ENCODE measurements around the gene UBE3B. TPM values are rescaled to one million over a fixed set of nuclear protein-coding genes. Genes with fewer than 3 reads are reported as not detected.

The UBE3B gene
- total RNA-seq, 1 experiment from 2014 or later, result 29.3 TPM

- ChIA-PET CTCF (interaction anchor here (0.9 to 1.6 kb wide), 3 partner anchors 11 to 102 kb away, joined by 3 to 9 read pairs (median 3); no protein-coding TSS in a partner anchor), POLR2A (no interaction called here)
- H3K36me3 Mint-ChIP-seq, result peaks cover 25% of the 10 kb centered on the region
- ATAC-seq (no peak), DNase-seq (ENCODE audit: low spot score) (no peak)
- peaks cover 8% of the 10 kb centered on the region for H3K4me1 Mint-ChIP-seq
- H3K27me3 Mint-ChIP-seq (ENCODE audit: low read depth), result no peaks in the 10 kb centered on the region
- H3K9me3 Mint-ChIP-seq, result no peaks in the 10 kb centered on the region
- TF ChIP-seq PRDM15 (CRISPR knock-in tag; IDR thresholded peaks at IDR 0.05) (no peak), NFATC4 (CRISPR knock-in tag; IDR thresholded peaks at IDR 0.05) (no peak), EMX1 (CRISPR knock-in tag; IDR thresholded peaks at IDR 0.05) (no peak), FOXJ3 (CRISPR knock-in tag; IDR thresholded peaks at IDR 0.05; ENCODE audit: borderline replicate concordance) (no peak), ATF2 (CRISPR knock-in tag; IDR thresholded peaks at IDR 0.05; ENCODE audit: borderline replicate concordance, low read depth) (no peak), NR1H2 (CRISPR knock-in tag; IDR thresholded peaks at IDR 0.05) (no peak), GABPB1 (CRISPR knock-in tag; IDR thresholded peaks at IDR 0.05) (no peak), NR3C1 (CRISPR knock-in tag; conservative IDR thresholded peaks at IDR 0.05; ENCODE audit: low read depth) (no peak)
- TF ChIP-seq, protein P1, sequence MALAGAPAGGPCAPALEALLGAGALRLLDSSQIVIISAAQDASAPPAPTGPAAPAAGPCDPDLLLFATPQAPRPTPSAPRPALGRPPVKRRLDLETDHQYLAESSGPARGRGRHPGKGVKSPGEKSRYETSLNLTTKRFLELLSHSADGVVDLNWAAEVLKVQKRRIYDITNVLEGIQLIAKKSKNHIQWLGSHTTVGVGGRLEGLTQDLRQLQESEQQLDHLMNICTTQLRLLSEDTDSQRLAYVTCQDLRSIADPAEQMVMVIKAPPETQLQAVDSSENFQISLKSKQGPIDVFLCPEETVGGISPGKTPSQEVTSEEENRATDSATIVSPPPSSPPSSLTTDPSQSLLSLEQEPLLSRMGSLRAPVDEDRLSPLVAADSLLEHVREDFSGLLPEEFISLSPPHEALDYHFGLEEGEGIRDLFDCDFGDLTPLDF (CRISPR knock-in tag; IDR thresholded peaks at IDR 0.05), result no peak
- TF ChIP-seq, protein P2, sequence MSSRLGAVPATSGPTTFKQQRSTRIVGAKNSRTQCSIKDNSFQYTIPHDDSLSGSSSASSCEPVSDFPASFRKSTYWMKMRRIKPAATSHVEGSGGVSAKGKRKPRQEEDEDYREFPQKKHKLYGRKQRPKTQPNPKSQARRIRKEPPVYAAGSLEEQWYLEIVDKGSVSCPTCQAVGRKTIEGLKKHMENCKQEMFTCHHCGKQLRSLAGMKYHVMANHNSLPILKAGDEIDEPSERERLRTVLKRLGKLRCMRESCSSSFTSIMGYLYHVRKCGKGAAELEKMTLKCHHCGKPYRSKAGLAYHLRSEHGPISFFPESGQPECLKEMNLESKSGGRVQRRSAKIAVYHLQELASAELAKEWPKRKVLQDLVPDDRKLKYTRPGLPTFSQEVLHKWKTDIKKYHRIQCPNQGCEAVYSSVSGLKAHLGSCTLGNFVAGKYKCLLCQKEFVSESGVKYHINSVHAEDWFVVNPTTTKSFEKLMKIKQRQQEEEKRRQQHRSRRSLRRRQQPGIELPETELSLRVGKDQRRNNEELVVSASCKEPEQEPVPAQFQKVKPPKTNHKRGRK (CRISPR knock-in tag; IDR thresholded peaks at IDR 0.05; ENCODE audit: borderline replicate concordance), result no peak
- H3K27ac Mint-ChIP-seq, result peak overlapping the region; percentile 71; the same call in 1 of the 2 replicates
- no peak overlapping the region for H3K4me3 Mint-ChIP-seq
These were observed 52.5 kb downstream of the UBE3B start for GRCh38 chr12:109529691-109530640.

DNA sequence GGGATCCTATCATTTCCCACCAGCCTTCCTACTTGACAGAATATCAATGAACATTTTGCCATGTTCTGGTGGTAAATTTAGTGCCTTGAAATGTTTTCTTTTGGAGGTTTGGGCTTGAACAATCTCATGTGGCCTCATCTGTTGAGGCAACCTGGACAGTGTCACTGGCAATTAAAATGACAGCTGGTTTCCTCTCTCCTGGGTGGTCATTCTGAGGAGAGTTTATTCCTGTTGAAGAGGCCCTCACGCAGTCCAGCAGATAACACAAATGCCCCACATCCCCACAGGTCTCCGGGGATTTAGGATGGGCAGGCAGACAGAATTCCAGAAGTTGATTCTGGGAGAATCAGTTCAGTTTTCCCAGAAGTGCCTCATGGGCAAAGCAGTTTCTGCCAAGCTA is 54.0 kb downstream of the UBE3B start:
- Mint-ChIP-seq H3K27ac (no peak overlapping the region), H3K9me3 (no peaks in the 10 kb centered on the region), H3K4me1 (peaks cover 8% of the 10 kb centered on the region), H3K36me3 (peaks cover 15% of the 10 kb centered on the region), H3K4me3 (no peak overlapping the region), H3K27me3 (ENCODE audit: low read depth) (no peaks in the 10 kb centered on the region)
- ATAC-seq (no peak), DNase-seq (ENCODE audit: low spot score) (no peak)
- ChIA-PET CTCF (interaction anchor here (1.2 kb wide), 1 partner anchor 12 kb away, joined by 3 read pairs; no protein-coding TSS in a partner anchor), POLR2A (no interaction called here)
- TF ChIP-seq, protein P3, sequence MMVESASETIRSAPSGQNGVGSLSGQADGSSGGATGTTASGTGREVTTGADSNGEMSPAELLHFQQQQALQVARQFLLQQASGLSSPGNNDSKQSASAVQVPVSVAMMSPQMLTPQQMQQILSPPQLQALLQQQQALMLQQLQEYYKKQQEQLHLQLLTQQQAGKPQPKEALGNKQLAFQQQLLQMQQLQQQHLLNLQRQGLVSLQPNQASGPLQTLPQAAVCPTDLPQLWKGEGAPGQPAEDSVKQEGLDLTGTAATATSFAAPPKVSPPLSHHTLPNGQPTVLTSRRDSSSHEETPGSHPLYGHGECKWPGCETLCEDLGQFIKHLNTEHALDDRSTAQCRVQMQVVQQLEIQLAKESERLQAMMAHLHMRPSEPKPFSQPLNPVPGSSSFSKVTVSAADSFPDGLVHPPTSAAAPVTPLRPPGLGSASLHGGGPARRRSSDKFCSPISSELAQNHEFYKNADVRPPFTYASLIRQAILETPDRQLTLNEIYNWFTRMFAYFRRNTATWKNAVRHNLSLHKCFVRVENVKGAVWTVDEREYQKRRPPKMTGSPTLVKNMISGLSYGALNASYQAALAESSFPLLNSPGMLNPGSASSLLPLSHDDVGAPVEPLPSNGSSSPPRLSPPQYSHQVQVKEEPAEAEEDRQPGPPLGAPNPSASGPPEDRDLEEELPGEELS (CRISPR knock-in tag; IDR thresholded peaks at IDR 0.05), result no peak
- TF ChIP-seq ZNF263 (CRISPR knock-in tag; IDR thresholded peaks at IDR 0.05; ENCODE audit: low read depth) (no peak), ZNF121 (CRISPR knock-in tag; IDR thresholded peaks at IDR 0.05) (no peak), ZNF532 (CRISPR knock-in tag; IDR thresholded peaks at IDR 0.05; ENCODE audit: borderline replicate concordance) (no peak), KAT7 (CRISPR knock-in tag; IDR thresholded peaks at IDR 0.05; ENCODE audit: borderline replicate concordance) (no peak)
